SK-MEL-5 (cell line): ENCODE measurements around the gene TIMM8A. TPM values are rescaled to one million over a fixed set of nuclear protein-coding genes. Genes with fewer than 3 reads are reported as not detected.
A peak's percentile ranks its signal among the peaks of the same experiment; 100 is the strongest.

ENCODE experiments used
- DNase-seq: peaks from one replicate; pipeline ENCODE4 v3.0.0-alpha.2; 2016; ENCODE audit warnings: low read depth, low spot score
- in situ Hi-C: cut with HindIII; loops from 2 replicates; pipeline ENCODE4 v1.10.0; 2016; ENCODE audit warnings: low sequenced_read_pairs, high pct_unique_total_duplicates, low pct_unique_long_range_greater_than_20kb
- polyA plus RNA-seq, 2 experiments: library from polyadenylated mRNA; depleted of rRNA; stranded (reverse); fragments of >200 nt; gene quantifications; 2 replicates each; pipeline ENCODE4 v1.2.3, GENCODE V29; 2015
- total RNA-seq: library from RNA; depleted of rRNA; stranded (reverse); fragments of >200 nt; shearing (Covaris generic); gene quantifications from 2 replicates; pipeline ENCODE4 v1.2.3, GENCODE V29; 2014; rRNA removed

TIMM8A gene, protein sequence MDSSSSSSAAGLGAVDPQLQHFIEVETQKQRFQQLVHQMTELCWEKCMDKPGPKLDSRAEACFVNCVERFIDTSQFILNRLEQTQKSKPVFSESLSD
- 5.8 and 7.0 TPM in 2 replicates for total RNA-seq
- polyA plus RNA-seq (2015; cell fraction: cytosol; rRNA removed), result 19.3 and 22.4 TPM in 2 replicates
- polyA plus RNA-seq (2015; cell fraction: nucleus; rRNA removed), result 13.3 and 23.4 TPM in 2 replicates

DNA sequence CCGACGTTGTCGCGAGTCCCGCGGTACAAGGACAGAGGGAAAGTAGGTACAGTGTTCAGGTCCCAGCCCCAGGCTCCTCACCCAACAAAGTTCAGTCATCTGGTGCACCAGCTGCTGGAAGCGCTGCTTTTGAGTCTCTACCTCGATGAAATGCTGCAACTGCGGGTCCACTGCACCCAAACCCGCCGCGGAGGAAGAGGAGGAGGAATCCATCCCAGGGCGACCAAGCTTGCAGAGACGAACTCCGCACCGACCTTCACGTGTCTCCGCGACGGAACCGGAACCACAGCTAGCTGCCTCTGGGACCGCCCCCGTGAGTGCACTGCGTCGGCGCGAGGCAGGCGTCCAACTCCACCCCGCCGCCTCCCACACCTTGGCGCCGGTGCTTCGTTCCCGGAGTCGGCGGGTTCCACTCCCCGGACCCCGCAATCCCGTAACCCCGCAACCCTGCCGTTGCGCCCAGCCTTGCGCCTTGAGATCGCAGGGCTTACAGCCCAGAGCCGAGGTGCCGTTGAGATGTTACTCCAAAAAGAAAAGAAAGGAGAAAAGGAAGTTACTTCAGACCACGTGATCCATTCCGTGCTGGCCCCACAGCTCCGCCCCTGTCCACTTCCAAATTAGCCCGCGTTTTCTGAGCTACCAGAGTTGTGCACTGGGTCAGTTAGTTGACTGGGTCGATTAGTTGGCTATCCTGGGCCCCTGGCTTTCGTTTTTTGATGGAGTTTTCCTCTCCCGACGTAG is at the start of gene TIMM8A:
TIMM8A (minus strand) TSS at position 291 of the 741 bp plus-strand sequence; CDS start at position 213, 78 bp downstream.
- in situ Hi-C loops, result no loop called here
- peak; percentile 75 for DNase-seq

DNA sequence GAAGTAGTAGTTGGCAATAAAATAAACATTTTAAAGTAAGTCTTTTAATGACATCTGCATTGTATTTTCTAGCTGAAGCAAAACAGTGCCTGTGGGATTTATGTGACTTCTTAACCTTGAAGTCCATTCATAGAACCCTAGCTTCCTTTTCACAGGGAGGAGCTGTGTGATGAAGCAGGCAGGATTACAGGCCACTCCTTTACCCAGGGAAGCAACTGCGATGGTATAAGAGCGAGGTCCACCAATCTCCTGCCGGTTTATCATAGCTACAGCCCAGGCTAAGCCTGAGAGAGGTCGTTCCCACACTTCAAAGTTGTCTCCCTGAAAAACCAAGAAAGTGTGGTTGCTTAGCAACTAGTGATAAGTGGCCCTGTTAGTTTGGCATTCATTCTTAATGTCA is 49.2 kb upstream of the TIMM8A start:
- no peak for DNase-seq
- in situ Hi-C loops, result no loop called here

DNA sequence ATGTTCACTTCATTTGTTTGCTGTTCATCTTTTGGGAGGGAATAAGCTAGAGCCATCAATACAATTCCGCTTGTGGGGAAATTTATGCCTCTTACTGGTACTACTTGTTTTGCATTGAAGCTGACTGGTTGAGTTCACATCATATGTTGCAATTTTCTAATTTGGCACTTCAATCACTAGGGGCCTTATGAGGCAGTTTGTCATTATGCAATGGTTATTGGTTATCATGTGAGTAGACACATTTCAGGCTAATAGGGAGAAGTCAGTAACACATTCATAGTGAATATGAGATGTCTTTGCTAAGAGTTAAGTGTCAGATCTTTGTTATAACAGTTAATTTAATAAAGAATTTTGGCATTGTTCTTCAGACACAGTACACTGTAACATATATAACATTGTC is 47.2 kb upstream of the TIMM8A start:
- in situ Hi-C loops, result no loop called here
- DNase-seq, result peak; percentile 41

DNA sequence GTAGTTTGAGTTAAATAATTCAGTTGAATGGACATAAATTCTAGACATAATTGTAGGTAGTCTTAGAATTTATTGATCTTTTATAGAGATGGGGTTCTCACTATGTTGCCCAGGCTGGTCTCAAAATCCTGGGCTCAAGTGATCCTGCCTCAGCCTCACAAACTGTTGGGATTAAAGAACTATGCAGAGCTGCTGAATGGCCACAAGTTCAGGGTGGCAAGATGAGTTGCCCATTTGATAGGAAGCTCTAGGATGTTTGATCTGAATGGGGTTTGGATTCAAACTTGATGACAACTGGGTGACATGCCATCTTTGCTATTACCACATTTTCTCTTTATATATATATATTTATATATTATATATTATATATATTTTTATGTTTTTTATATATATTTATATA is 45.8 kb upstream of the TIMM8A start:
- no peak for DNase-seq
- in situ Hi-C loops, result no loop called here

- DNase-seq, result no peak
- in situ Hi-C loops, result no loop called here
Measured at GRCh38 chrX:101393530-101394305, 45.2 kb upstream of the TIMM8A start.

- in situ Hi-C loops, result no loop called here
- no peak for DNase-seq
Measured at GRCh38 chrX:101391831-101392230, 43.3 kb upstream of the TIMM8A start.

DNA sequence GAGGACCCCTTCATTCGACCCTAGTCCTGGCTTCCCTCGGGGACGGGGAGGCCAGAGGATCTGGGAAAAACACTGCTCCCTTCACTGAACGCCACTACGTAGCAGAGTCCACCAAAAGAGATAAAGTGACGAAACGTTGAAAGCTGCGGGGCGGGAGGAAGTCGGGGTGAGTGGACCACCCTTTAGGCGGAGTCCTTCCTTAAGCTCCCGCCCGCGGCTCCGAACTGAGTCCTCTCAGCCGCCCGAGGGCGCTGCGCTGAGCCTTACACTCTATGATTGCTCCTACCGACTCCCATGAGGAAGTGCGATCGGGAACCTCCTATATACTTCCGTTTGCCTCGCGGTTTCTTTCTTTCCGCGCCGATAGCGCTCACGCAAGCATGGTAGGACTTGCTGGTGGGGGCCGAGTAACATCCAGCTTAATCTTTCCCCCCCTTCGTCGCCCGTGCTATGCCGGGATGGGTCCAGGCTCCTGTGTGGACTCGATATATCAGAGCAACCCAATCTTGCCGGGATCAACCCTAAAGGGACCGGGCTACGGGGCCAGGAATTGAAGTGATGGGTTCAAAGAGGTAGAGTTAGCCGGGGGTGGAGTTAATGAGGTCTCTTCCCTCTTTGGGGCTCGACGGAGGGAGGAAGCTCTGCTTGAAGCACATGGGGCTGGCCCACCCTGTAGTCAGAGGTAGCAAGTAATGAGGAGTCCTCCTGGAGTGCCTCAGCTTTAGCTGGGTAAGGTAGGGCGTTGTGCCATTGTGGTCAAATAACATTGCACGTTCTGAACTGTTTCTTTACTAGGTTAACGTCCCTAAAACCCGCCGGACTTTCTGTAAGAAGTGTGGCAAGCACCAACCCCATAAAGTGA is 42.4 kb upstream of the TIMM8A start, which contains the start of gene RPL36A:
RPL36A (plus strand) TSS at position 348 of the 862 bp plus-strand sequence; CDS start at position 381, 33 bp downstream.
- in situ Hi-C loops, result no loop called here
- DNase-seq, result peak; percentile 92

DNA sequence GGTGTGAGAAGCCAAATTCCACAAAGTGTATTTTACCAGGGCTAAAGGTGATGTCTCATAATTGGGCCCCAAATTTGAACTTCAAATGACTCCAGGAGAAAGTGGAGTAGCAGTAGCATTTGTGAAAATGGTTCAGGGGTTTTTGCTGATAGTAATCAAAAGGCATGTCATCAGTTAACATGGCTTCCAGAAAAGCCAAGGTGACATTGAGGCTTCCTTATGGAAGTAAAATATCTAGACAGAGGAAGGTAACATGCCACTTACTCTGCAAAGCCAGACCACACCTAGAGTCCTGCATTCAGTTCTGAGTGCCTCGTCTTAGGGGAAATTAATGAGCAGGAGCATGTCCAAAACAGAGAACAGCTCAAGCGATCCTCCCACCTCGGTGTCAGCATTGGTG is 40.1 kb upstream of the TIMM8A start:
- no peak for DNase-seq
- in situ Hi-C loops, result no loop called here

DNA sequence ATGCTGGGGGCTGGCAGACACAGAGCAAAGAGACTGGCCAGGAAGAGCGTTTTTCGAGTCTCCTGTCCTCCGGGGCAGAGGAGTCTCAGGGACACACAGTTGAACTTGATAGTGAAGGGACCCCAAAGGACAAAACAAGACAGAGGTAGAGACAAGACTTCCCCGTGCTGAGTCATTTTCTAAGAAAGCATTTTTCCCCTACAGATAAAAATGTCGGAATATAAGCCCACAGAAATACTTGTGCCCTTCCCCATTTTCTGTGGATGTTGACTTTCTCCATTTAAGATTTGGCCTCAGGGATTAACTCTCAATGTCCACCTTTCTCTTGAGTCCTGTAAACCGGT is 38.0 kb upstream of the TIMM8A start:
- no peak for DNase-seq
- in situ Hi-C loops, result no loop called here

- no peak for DNase-seq
- in situ Hi-C loops, result no loop called here
Measured at GRCh38 chrX:101385795-101386541, 37.4 kb upstream of the TIMM8A start, which contains the start of gene BTK. Gene BTK, minus strand, starts transcription at chrX:101386191. Its CDS starts 10,907 bp downstream, at chrX:101375284.

GRCh38 chrX:101385026-101385684 is 36.6 kb upstream of the TIMM8A start:
- DNase-seq, result no peak
- in situ Hi-C loops, result no loop called here

DNA sequence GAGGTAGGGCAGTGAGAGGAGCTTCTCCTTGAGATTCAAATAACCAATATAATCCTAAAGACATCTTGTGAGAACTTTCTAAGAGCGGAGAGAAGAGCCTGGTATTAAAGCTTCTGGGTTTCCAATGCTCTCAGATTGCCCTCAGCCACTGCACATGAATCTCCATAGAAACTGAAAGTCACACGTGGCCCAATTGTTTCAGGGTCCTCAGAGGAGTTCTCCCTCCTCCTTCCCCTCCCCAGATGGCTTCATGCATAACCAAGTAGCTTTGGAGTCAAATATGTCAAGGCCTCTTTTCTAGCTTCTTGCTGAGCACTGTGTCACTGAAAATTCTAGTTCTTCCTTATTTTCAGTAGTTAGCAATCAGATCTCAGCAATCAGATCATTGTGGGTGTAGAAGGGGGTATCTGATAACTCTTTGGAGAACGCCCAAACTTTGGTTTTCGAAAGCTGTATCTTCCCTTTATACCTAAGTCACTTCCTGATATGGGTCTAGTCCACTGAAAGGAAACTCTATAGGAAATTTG is 35.2 kb upstream of the TIMM8A start:
- in situ Hi-C loops, result no loop called here
- no peak for DNase-seq

- in situ Hi-C loops, result no loop called here
- no peak for DNase-seq
Measured at GRCh38 chrX:101377547-101377946, 29.0 kb upstream of the TIMM8A start.

GRCh38 chrX:101370888-101371504 is 22.5 kb upstream of the TIMM8A start:
- in situ Hi-C loops, result no loop called here
- DNase-seq, result no peak

GRCh38 chrX:101369687-101370086 is 21.1 kb upstream of the TIMM8A start:
- DNase-seq, result no peak
- in situ Hi-C loops, result no loop called here

DNA sequence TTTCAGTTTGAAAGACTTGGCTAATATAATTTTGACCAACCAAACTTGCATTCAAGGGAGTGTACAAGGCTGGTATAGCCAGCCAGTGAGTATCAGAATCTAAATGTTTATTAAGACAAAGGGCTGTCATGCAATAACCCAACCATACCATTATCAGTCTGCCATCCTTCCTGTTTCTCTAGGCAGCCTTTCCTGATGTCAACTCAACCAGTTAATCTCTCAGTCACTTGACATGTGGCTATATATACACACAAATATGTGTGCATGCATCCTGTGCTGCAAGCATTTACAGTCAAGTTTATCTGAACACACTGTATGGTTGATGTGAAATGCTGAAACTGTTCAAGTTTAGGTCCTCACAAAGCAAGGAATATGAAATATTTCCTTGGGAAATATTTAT is 20.3 kb upstream of the TIMM8A start:
- in situ Hi-C loops, result no loop called here
- no peak for DNase-seq
